SK-N-SH (cell line): ENCODE results near the gene USP2.

Experiments used
- ELF1 ChIP-seq: IDR thresholded peaks from 2 replicates; pipeline ENCODE4 v1.4.0; 2012
- EP300 ChIP-seq, 2 experiments: IDR thresholded peaks; 2 replicates each; pipeline versions ENCODE4 v1.4.0 to v1.6.1; 2012; ENCODE audit warnings: borderline replicate concordance in 1 of 2, low read depth in 1 of 2, low read length in 1 of 2
- FOXM1 ChIP-seq: IDR thresholded peaks from 2 replicates; pipeline ENCODE4 v1.4.0; 2012; ENCODE audit warnings: low read depth, mild to moderate bottlenecking
- MXI1 ChIP-seq: IDR thresholded peaks from 2 replicates; pipeline ENCODE4 v1.6.1; 2012; ENCODE audit warnings: mild to moderate bottlenecking, low read depth, low read length, improper control_type of control experiment
- NFIC ChIP-seq: IDR thresholded peaks from 2 replicates; pipeline ENCODE4 v1.4.0; 2012; ENCODE audit warnings: borderline replicate concordance
- POLR2AphosphoS5 ChIP-seq: IDR thresholded peaks from 2 replicates; pipeline ENCODE4 v1.6.1; 2012; ENCODE audit warnings: low read depth, low read length
- RFX5 ChIP-seq: IDR thresholded peaks from 2 replicates; pipeline ENCODE4 v1.6.1; 2012; ENCODE audit warnings: mild to moderate bottlenecking, improper control_type of control experiment, low read length
- RXRA ChIP-seq: IDR thresholded peaks from 2 replicates; pipeline ENCODE4 v1.4.0; 2012; ENCODE audit warnings: low read depth, mild to moderate bottlenecking, borderline replicate concordance
- SMC3 ChIP-seq: IDR thresholded peaks from 2 replicates; pipeline ENCODE4 v1.6.1; 2012; ENCODE audit warnings: low read depth, low read length, improper control_type of control experiment
- TAF1 ChIP-seq: IDR thresholded peaks from 2 replicates; pipeline ENCODE4 v1.6.1; 2012; ENCODE audit warnings: low read depth, mild to moderate bottlenecking, low read length, moderate library complexity, borderline replicate concordance
- TF ChIP-seq, protein P1 (sequence below): IDR thresholded peaks from 2 replicates; pipeline ENCODE4 v1.6.1; 2012; ENCODE audit warnings: mild to moderate bottlenecking, low read depth, low read length, moderate library complexity
- TF ChIP-seq, protein P2 (sequence below): fragments of 200-600 bp; sonication (generic); IDR thresholded peaks from 2 replicates; pipeline ENCODE4 v1.6.1; 2017; ENCODE audit warnings: antibody characterized with exemption, mild to moderate bottlenecking, moderate library complexity
- TF ChIP-seq, protein P3 (sequence below): IDR thresholded peaks from 2 replicates; pipeline ENCODE4 v1.4.0; 2012; ENCODE audit warnings: low read depth
- TF ChIP-seq, protein P4 (sequence below): fragments of 150-350 bp; IDR thresholded peaks from 2 replicates; pipeline ENCODE4 v1.6.1; 2017; ENCODE audit warnings: antibody characterized with exemption, low read length, low read depth, borderline replicate concordance

DNA sequence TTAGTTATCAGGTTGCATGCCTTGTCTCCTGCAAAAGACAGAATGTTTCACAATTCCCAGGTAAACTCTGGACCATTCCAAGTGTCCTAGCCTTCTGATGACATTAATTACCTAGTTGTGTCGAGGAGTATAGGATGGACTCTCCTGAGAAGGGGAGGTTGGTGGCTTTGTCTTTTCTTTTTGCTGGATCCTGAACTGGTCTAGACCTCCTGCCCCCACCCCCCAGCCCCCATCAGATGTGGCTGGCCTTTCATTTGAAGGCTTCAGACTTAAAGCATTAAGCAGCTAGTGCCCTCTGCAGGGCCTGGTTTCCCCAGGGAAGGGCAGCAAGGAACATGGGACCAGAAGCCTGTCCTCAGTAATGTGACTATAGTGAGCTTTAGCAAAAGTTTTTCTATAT lies 74.3 kb downstream of the USP2 start:
- TF ChIP-seq, protein P1, sequence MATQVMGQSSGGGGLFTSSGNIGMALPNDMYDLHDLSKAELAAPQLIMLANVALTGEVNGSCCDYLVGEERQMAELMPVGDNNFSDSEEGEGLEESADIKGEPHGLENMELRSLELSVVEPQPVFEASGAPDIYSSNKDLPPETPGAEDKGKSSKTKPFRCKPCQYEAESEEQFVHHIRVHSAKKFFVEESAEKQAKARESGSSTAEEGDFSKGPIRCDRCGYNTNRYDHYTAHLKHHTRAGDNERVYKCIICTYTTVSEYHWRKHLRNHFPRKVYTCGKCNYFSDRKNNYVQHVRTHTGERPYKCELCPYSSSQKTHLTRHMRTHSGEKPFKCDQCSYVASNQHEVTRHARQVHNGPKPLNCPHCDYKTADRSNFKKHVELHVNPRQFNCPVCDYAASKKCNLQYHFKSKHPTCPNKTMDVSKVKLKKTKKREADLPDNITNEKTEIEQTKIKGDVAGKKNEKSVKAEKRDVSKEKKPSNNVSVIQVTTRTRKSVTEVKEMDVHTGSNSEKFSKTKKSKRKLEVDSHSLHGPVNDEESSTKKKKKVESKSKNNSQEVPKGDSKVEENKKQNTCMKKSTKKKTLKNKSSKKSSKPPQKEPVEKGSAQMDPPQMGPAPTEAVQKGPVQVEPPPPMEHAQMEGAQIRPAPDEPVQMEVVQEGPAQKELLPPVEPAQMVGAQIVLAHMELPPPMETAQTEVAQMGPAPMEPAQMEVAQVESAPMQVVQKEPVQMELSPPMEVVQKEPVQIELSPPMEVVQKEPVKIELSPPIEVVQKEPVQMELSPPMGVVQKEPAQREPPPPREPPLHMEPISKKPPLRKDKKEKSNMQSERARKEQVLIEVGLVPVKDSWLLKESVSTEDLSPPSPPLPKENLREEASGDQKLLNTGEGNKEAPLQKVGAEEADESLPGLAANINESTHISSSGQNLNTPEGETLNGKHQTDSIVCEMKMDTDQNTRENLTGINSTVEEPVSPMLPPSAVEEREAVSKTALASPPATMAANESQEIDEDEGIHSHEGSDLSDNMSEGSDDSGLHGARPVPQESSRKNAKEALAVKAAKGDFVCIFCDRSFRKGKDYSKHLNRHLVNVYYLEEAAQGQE = no peak
- TF ChIP-seq, protein P2, sequence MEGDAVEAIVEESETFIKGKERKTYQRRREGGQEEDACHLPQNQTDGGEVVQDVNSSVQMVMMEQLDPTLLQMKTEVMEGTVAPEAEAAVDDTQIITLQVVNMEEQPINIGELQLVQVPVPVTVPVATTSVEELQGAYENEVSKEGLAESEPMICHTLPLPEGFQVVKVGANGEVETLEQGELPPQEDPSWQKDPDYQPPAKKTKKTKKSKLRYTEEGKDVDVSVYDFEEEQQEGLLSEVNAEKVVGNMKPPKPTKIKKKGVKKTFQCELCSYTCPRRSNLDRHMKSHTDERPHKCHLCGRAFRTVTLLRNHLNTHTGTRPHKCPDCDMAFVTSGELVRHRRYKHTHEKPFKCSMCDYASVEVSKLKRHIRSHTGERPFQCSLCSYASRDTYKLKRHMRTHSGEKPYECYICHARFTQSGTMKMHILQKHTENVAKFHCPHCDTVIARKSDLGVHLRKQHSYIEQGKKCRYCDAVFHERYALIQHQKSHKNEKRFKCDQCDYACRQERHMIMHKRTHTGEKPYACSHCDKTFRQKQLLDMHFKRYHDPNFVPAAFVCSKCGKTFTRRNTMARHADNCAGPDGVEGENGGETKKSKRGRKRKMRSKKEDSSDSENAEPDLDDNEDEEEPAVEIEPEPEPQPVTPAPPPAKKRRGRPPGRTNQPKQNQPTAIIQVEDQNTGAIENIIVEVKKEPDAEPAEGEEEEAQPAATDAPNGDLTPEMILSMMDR = no peak; the same call in 1 of the 2 replicates
- TF ChIP-seq, protein P3, sequence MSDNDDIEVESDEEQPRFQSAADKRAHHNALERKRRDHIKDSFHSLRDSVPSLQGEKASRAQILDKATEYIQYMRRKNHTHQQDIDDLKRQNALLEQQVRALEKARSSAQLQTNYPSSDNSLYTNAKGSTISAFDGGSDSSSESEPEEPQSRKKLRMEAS = no peak
- TF ChIP-seq, protein P4, sequence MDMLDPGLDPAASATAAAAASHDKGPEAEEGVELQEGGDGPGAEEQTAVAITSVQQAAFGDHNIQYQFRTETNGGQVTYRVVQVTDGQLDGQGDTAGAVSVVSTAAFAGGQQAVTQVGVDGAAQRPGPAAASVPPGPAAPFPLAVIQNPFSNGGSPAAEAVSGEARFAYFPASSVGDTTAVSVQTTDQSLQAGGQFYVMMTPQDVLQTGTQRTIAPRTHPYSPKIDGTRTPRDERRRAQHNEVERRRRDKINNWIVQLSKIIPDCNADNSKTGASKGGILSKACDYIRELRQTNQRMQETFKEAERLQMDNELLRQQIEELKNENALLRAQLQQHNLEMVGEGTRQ = no peak
- TF ChIP-seq FOXM1 = no peak
- TF ChIP-seq POLR2AphosphoS5 = no peak
- TF ChIP-seq RXRA = no peak
- TF ChIP-seq EP300 (IDR thresholded peaks at IDR 0.05; ENCODE audit: borderline replicate concordance in 1 of 2, low read depth in 1 of 2, low read length in 1 of 2) = no peak
- no peak for TF ChIP-seq SMC3
- TF ChIP-seq MXI1 = no peak
- TF ChIP-seq TAF1 = no peak
- TF ChIP-seq NFIC = no peak
- no peak for TF ChIP-seq ELF1
- TF ChIP-seq RFX5 = no peak
